Activated T-cell treated with anti-CD3 and anti-CD28 coated beads, Interleukin-2, amount 50 U/mL, for 72 hours (primary cell): ENCODE measurements around the gene FHOD3. TPM values are rescaled to one million over a fixed set of nuclear protein-coding genes. Genes with fewer than 3 reads are reported as not detected.

Source experiments
- ATAC-seq, 2 donors: fragments of 150-1000 bp; cut with Tn5 transposase; replicated peaks in 1 of 2; 2 replicates each; pipeline ENCODE4 v1.10.0; 2021; ENCODE audit warnings: moderate library complexity in 2 of 2, mild to moderate bottlenecking in 1 of 2
- DNase-seq, 2 donors: peaks; one replicate each; pipeline ENCODE4 v3.0.0; 2021 to 2022; ENCODE audit warnings: mixed read lengths in 1 of 2
- H3K27ac Mint-ChIP-seq: one replicate; pipeline ENCODE4 v1.8.0; 2022; ENCODE audit warnings: mild to moderate bottlenecking, moderate library complexity, mixed read lengths
- H3K27me3 Mint-ChIP-seq: one replicate; pipeline ENCODE4 v1.8.0; 2022; ENCODE audit warnings: low read depth, mixed read lengths
- H3K36me3 Mint-ChIP-seq, 2 donors: one replicate each; pipeline ENCODE4 v1.8.0; 2022; ENCODE audit warnings: mixed read lengths in 2 of 2, mild to moderate bottlenecking in 1 of 2; ENCODE audit not compliant: insufficient read depth in 2 of 2
- H3K4me1 Mint-ChIP-seq: one replicate; pipeline ENCODE4 v1.8.0; 2022; ENCODE audit warnings: low read depth, mixed read lengths
- H3K4me3 Mint-ChIP-seq, 2 donors: one replicate each; pipeline ENCODE4 v1.8.0; 2022; ENCODE audit warnings: mild to moderate bottlenecking in 2 of 2, mixed read lengths in 2 of 2, moderate library complexity in 2 of 2
- H3K9me3 Mint-ChIP-seq, 2 donors: one replicate each; pipeline ENCODE4 v1.8.0; 2022; ENCODE audit warnings: mixed read lengths in 2 of 2
- total RNA-seq, 2 donors: library from RNA; stranded (reverse); gene quantifications; one replicate each; pipeline ENCODE4 v1.2.3, GENCODE V29; 2022

Gene FHOD3
- total RNA-seq, 2 donors from 2014 or later = 0.28 TPM; not detected in 1

GRCh38 chr18:36594621-36595020 is 297.1 kb downstream of the FHOD3 start:
- Mint-ChIP-seq H3K4me1 (no peaks in the 10 kb centered on the region), H3K36me3 (no peaks in the 10 kb centered on the region), H3K9me3 (no peaks in the 10 kb centered on the region), H3K27me3 (peaks cover 6% of the 10 kb centered on the region), H3K27ac (no peak overlapping the region), H3K4me3 (no peak overlapping the region)
- ATAC-seq (no peak), DNase-seq (no peak)

- ATAC-seq (no peak), DNase-seq (no peak)
- Mint-ChIP-seq H3K27ac (no peak overlapping the region), H3K4me1 (no peaks in the 10 kb centered on the region), H3K27me3 (peaks cover 6% of the 10 kb centered on the region), H3K4me3 (no peak overlapping the region), H3K9me3 (no peaks in the 10 kb centered on the region), H3K36me3 (no peaks in the 10 kb centered on the region)
Measured at GRCh38 chr18:36595046-36595817, 297.7 kb downstream of the FHOD3 start.

- H3K4me1 Mint-ChIP-seq = no peaks in the 10 kb centered on the region
- peaks cover 6% of the 10 kb centered on the region for H3K27me3 Mint-ChIP-seq
- no peaks in the 10 kb centered on the region for H3K9me3 Mint-ChIP-seq
- no peaks in the 10 kb centered on the region for H3K36me3 Mint-ChIP-seq
- no peak overlapping the region for H3K27ac Mint-ChIP-seq
- no peak overlapping the region for H3K4me3 Mint-ChIP-seq
- no peak for ATAC-seq
- DNase-seq = no peak
Measured at GRCh38 chr18:36595818-36596215, 298.3 kb downstream of the FHOD3 start.

- no peak for ATAC-seq
- Mint-ChIP-seq H3K36me3 (no peaks in the 10 kb centered on the region), H3K4me1 (no peaks in the 10 kb centered on the region), H3K27ac (no peak overlapping the region), H3K9me3 (no peaks in the 10 kb centered on the region), H3K4me3 (no peak overlapping the region), H3K27me3 (no peaks in the 10 kb centered on the region)
- DNase-seq = no peak
Measured at GRCh38 chr18:36597636-36598035, 300.1 kb downstream of the FHOD3 start.

GRCh38 chr18:36600548-36600947 is 303.0 kb downstream of the FHOD3 start:
- H3K4me1 Mint-ChIP-seq = no peaks in the 10 kb centered on the region
- no peaks in the 10 kb centered on the region for H3K36me3 Mint-ChIP-seq
- DNase-seq (no peak), ATAC-seq (no peak)
- H3K9me3 Mint-ChIP-seq = no peaks in the 10 kb centered on the region
- no peaks in the 10 kb centered on the region for H3K27me3 Mint-ChIP-seq
- no peak overlapping the region for H3K4me3 Mint-ChIP-seq
- no peak overlapping the region for H3K27ac Mint-ChIP-seq

GRCh38 chr18:36601316-36601715 is 303.8 kb downstream of the FHOD3 start:
- ATAC-seq (no peak), DNase-seq (no peak)
- Mint-ChIP-seq H3K4me1 (no peaks in the 10 kb centered on the region), H3K27ac (no peak overlapping the region), H3K9me3 (no peaks in the 10 kb centered on the region), H3K36me3 (no peaks in the 10 kb centered on the region), H3K4me3 (no peak overlapping the region), H3K27me3 (no peaks in the 10 kb centered on the region)

GRCh38 chr18:36602071-36602470 is 304.6 kb downstream of the FHOD3 start:
- no peaks in the 10 kb centered on the region for H3K27me3 Mint-ChIP-seq
- no peaks in the 10 kb centered on the region for H3K4me1 Mint-ChIP-seq
- H3K36me3 Mint-ChIP-seq = no peaks in the 10 kb centered on the region
- no peak overlapping the region for H3K27ac Mint-ChIP-seq
- no peaks in the 10 kb centered on the region for H3K9me3 Mint-ChIP-seq
- no peak overlapping the region for H3K4me3 Mint-ChIP-seq
- DNase-seq (no peak), ATAC-seq (no peak)

GRCh38 chr18:36602620-36603019 is 305.1 kb downstream of the FHOD3 start:
- Mint-ChIP-seq H3K4me3 (no peak overlapping the region), H3K4me1 (no peaks in the 10 kb centered on the region), H3K9me3 (no peaks in the 10 kb centered on the region), H3K36me3 (no peaks in the 10 kb centered on the region), H3K27me3 (no peaks in the 10 kb centered on the region), H3K27ac (no peak overlapping the region)
- ATAC-seq = no peak
- no peak for DNase-seq

- H3K9me3 Mint-ChIP-seq = no peaks in the 10 kb centered on the region
- H3K27me3 Mint-ChIP-seq = no peaks in the 10 kb centered on the region
- H3K36me3 Mint-ChIP-seq = no peaks in the 10 kb centered on the region
- H3K27ac Mint-ChIP-seq = no peak overlapping the region
- no peak overlapping the region for H3K4me3 Mint-ChIP-seq
- DNase-seq = no peak
- no peak for ATAC-seq
- H3K4me1 Mint-ChIP-seq = no peaks in the 10 kb centered on the region
Measured at GRCh38 chr18:36608107-36608506, 310.6 kb downstream of the FHOD3 start.

- no peak for ATAC-seq
- no peaks in the 10 kb centered on the region for H3K4me1 Mint-ChIP-seq
- no peaks in the 10 kb centered on the region for H3K27me3 Mint-ChIP-seq
- no peaks in the 10 kb centered on the region for H3K9me3 Mint-ChIP-seq
- no peak overlapping the region for H3K27ac Mint-ChIP-seq
- no peak overlapping the region for H3K4me3 Mint-ChIP-seq
- DNase-seq = no peak
- no peaks in the 10 kb centered on the region for H3K36me3 Mint-ChIP-seq
Measured at GRCh38 chr18:36610258-36610657, 312.7 kb downstream of the FHOD3 start.

GRCh38 chr18:36610661-36611060 is 313.1 kb downstream of the FHOD3 start:
- no peak overlapping the region for H3K4me3 Mint-ChIP-seq
- H3K27me3 Mint-ChIP-seq = no peaks in the 10 kb centered on the region
- no peak for ATAC-seq
- H3K9me3 Mint-ChIP-seq = no peaks in the 10 kb centered on the region
- no peak for DNase-seq
- no peaks in the 10 kb centered on the region for H3K4me1 Mint-ChIP-seq
- H3K36me3 Mint-ChIP-seq = no peaks in the 10 kb centered on the region
- no peak overlapping the region for H3K27ac Mint-ChIP-seq

- H3K9me3 Mint-ChIP-seq = no peaks in the 10 kb centered on the region
- ATAC-seq = no peak
- no peak overlapping the region for H3K4me3 Mint-ChIP-seq
- H3K4me1 Mint-ChIP-seq = no peaks in the 10 kb centered on the region
- H3K27me3 Mint-ChIP-seq = no peaks in the 10 kb centered on the region
- no peak for DNase-seq
- no peak overlapping the region for H3K27ac Mint-ChIP-seq
- no peaks in the 10 kb centered on the region for H3K36me3 Mint-ChIP-seq
Measured at GRCh38 chr18:36613069-36613468, 315.6 kb downstream of the FHOD3 start.

GRCh38 chr18:36613810-36614209 is 316.3 kb downstream of the FHOD3 start:
- Mint-ChIP-seq H3K27ac (no peak overlapping the region), H3K4me1 (no peaks in the 10 kb centered on the region), H3K27me3 (no peaks in the 10 kb centered on the region), H3K36me3 (no peaks in the 10 kb centered on the region), H3K9me3 (no peaks in the 10 kb centered on the region), H3K4me3 (no peak overlapping the region)
- DNase-seq (no peak), ATAC-seq (no peak)

- H3K9me3 Mint-ChIP-seq = no peaks in the 10 kb centered on the region
- no peaks in the 10 kb centered on the region for H3K4me1 Mint-ChIP-seq
- peaks cover 6% of the 10 kb centered on the region for H3K27me3 Mint-ChIP-seq
- no peak overlapping the region for H3K4me3 Mint-ChIP-seq
- DNase-seq (no peak), ATAC-seq (no peak)
- H3K36me3 Mint-ChIP-seq = no peaks in the 10 kb centered on the region
- H3K27ac Mint-ChIP-seq = no peak overlapping the region
Measured at GRCh38 chr18:36620788-36621187, 323.3 kb downstream of the FHOD3 start.
